Measurements from ENCODE around the gene FBRS. TPM values are rescaled to one million over a fixed set of nuclear protein-coding genes. Genes with fewer than 3 reads are reported as not detected.

FBRS gene
- total RNA-seq, 1 donor from 2014 or later: 26.8 TPM

DNA sequence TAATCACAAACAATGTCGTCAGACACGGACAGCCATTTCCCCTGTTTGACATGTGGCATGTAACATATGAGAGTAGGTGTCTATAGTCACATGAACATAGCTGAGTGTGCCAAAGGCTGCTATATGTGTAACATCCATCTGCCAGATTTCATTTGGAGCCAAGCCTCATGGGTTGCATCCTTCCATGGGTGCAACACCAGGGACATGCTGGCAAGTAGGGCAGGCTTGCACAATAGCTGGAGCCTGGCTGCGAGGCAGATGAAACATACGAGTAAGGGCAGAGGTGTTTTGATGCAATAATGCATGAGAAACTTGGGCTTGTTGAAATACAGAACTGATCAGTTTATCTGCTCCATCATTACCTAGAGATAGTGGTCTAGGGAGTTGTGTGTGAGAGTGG, 39.0 kb upstream of the FBRS start:
- DNase-seq (ENCODE audit: low spot score in 2 of 2): no peak
- no peak overlapping the region for H3K4me3 ChIP-seq
- intact Hi-C loops (cut with DNase I): no loop called here
- H3K9me3 ChIP-seq: no peaks in the 10 kb centered on the region
- TF ChIP-seq, protein P1, sequence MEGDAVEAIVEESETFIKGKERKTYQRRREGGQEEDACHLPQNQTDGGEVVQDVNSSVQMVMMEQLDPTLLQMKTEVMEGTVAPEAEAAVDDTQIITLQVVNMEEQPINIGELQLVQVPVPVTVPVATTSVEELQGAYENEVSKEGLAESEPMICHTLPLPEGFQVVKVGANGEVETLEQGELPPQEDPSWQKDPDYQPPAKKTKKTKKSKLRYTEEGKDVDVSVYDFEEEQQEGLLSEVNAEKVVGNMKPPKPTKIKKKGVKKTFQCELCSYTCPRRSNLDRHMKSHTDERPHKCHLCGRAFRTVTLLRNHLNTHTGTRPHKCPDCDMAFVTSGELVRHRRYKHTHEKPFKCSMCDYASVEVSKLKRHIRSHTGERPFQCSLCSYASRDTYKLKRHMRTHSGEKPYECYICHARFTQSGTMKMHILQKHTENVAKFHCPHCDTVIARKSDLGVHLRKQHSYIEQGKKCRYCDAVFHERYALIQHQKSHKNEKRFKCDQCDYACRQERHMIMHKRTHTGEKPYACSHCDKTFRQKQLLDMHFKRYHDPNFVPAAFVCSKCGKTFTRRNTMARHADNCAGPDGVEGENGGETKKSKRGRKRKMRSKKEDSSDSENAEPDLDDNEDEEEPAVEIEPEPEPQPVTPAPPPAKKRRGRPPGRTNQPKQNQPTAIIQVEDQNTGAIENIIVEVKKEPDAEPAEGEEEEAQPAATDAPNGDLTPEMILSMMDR (IDR thresholded peaks at IDR 0.05): no peak
- no peak overlapping the region for H3K27ac ChIP-seq
- H3K27me3 ChIP-seq: no peaks in the 10 kb centered on the region
- no peaks in the 10 kb centered on the region for H3K36me3 ChIP-seq
- H3K4me1 ChIP-seq: no peaks in the 10 kb centered on the region

DNA sequence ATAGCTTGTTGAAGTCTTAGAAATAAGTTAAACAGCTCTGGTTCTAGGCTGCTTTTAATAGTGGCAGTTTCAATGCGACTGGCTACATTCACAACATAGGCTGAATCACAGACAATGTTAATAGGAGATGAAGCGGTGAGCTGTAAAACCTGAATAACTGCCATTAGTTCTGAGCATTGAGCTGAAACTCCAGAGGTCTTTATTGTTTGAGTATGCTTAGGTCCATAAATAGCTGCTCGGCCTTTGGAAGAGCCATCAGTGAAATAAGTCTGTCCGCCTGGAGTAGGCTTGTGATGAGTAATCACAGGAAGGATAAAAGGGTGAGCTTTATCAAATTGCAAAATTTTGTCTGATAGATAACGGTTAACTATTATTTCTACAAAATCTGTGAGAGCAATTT, 38.6 kb upstream of the FBRS start:
- TF ChIP-seq, protein P1 (IDR thresholded peaks at IDR 0.05): no peak
- no peak for DNase-seq (ENCODE audit: low spot score in 2 of 2)
- H3K4me1 ChIP-seq: no peaks in the 10 kb centered on the region
- intact Hi-C loops (cut with DNase I): no loop called here
- no peak overlapping the region for H3K4me3 ChIP-seq
- H3K36me3 ChIP-seq: no peaks in the 10 kb centered on the region
- H3K9me3 ChIP-seq: no peaks in the 10 kb centered on the region
- H3K27ac ChIP-seq: no peak overlapping the region
- H3K27me3 ChIP-seq: no peaks in the 10 kb centered on the region

DNA sequence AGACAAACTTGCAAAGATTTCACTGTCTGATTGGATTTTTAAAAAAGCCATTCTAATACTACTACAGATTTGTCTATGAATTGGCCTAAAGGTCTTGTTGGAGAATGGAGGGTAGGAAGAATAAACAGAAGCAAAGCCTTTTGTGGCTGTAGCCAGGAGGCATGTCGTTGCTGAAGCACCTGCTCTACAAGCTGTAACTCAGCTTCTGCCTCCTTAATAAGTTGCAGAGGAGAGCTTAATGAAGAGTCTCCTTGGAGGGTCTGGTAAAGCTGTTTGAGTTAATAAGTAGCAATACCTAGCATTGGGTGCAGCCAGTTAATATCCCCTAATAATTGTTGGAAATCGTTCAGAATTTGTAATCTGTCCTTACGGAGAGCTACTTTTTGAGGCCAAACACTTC, 38.1 kb upstream of the FBRS start:
- TF ChIP-seq, protein P1 (IDR thresholded peaks at IDR 0.05): no peak
- H3K4me3 ChIP-seq: no peak overlapping the region
- DNase-seq (ENCODE audit: low spot score in 2 of 2): no peak
- H3K36me3 ChIP-seq: no peaks in the 10 kb centered on the region
- H3K9me3 ChIP-seq: no peaks in the 10 kb centered on the region
- no peaks in the 10 kb centered on the region for H3K27me3 ChIP-seq
- intact Hi-C loops (cut with DNase I): no loop called here
- no peaks in the 10 kb centered on the region for H3K4me1 ChIP-seq
- H3K27ac ChIP-seq: no peak overlapping the region

DNA sequence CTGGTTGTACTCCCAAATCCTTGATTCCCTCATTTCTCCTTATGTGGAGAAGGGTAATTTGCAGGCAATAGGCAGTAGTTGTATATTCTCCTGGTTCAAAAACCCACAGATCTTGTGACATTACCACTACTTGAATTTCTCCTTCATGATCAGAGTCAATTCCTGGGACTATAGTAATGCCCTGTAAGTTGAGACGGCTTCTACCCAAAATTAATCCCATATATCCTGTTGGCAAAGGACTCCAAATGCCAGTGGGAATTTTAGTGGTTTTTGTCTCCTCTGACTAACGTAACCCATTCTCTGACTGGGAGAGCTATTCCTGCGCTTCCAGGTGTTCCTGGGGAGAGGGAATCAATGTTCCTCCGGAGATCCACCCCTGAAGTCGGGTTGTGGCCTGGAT, 36.5 kb upstream of the FBRS start:
- no peaks in the 10 kb centered on the region for H3K9me3 ChIP-seq
- intact Hi-C loops (cut with DNase I): no loop called here
- H3K4me1 ChIP-seq: no peaks in the 10 kb centered on the region
- H3K27me3 ChIP-seq: no peaks in the 10 kb centered on the region
- no peaks in the 10 kb centered on the region for H3K36me3 ChIP-seq
- no peak for DNase-seq (ENCODE audit: low spot score in 2 of 2)
- H3K27ac ChIP-seq: no peak overlapping the region
- TF ChIP-seq, protein P1 (IDR thresholded peaks at IDR 0.05): no peak
- H3K4me3 ChIP-seq: no peak overlapping the region

DNA sequence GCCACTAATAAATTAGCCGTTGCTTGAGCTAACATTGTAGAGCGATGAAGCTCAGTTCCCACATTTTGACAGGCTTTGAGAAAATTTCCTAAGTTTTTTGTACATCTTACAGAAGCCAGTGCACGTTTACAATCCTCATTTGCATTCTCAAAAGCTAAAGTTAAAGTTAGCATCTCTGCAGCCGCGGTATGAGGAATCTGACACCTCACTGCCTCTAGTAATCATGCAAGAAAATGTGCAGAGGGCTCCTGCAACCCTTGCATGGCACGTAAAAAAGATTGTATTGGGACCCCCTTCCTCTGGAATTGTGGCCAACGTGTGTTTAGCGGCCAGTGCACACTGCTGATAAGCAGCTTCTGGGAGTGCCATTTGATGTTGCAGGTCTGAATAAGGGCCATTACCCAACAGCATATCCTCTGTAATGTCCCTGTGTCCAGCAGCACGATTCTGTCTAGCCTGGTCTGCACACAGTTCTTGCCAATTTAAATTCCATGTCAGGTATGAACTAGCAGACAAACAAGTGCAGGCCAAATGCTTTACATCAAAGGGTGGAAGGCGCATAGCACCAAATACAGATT, 35.7 kb upstream of the FBRS start:
- no peak overlapping the region for H3K27ac ChIP-seq
- intact Hi-C loops (cut with DNase I): no loop called here
- H3K4me3 ChIP-seq: no peak overlapping the region
- no peaks in the 10 kb centered on the region for H3K4me1 ChIP-seq
- H3K9me3 ChIP-seq: no peaks in the 10 kb centered on the region
- DNase-seq (ENCODE audit: low spot score in 2 of 2): no peak
- H3K36me3 ChIP-seq: no peaks in the 10 kb centered on the region
- H3K27me3 ChIP-seq: no peaks in the 10 kb centered on the region
- TF ChIP-seq, protein P1 (IDR thresholded peaks at IDR 0.05): no peak
